HG03159 (cell line): ENCODE results near the gene CEMIP2.

ENCODE experiments used
- ATAC-seq: cut with Tn5 transposase; IDR thresholded peaks from one replicate; pipeline ENCODE4 v1.9.1; 2021; ENCODE audit warnings: mild to moderate bottlenecking, moderate library complexity; ENCODE audit not compliant: unreplicated experiment

Gene CEMIP2

DNA sequence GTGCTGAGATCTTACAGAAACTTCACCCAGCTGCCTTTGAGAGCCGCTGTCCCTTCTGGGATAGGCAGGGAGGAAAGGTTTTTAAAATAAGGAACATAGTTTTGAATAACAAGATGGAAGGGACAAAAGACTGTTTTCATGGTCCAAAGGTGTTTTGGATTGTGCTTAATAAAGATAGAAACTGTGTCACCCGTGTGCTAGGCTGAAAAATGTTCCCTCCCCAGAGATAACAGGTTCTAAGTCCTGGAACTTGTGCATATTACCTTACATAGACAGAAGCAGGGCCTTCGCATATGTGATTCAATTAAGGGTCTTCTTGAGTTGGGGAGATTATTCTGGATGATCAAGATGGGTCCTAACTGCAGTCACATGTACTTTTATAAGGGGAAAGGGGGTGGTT is 1.9 kb upstream of the CEMIP2 start:
- ATAC-seq, result no peak

DNA sequence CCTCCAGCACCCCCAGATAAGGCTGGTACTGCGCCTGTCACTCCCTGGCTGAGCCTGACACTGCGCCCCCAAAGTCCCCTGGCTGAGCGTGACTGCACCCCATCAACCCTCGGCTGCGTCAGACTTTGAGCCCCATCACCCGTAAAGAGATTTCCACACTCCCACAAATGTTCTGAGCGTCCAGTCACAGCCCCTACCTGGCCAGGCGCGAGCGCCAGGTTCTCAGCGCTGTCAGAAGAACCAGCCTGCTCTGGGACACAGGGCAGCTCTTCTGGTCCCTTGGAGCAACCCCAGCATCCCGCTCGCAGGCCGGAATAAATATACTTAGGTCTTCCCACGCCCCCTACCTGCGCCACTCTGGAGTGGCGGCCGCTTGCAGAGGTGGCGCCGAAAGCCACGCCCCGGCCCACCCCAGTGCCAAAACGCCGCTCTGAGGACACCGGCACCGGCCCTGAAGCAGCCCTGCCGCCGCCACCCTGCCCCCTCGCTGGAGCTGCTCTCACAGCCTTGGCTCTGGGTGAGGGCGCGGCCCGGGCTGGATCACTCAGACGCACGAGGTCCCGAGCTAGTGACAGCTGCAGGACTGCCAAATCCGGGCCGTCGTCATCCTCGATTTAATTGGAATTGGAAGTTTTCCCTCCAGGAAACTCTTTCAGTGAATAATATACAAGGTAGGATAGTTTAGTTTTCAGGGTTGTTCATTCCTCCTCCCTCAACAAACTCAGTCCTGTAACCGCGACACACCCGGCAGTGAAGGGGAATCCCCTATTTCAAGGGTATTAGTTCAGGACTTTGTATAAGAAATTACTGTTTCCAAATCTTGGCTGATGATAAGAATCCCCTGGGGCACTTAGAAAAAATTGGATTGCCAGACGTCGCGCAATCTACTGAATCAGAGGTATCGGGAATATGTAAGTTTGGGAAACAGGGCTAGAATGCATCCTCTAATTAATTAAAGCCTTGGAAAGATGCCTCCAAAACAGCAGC is 1.2 kb upstream of the CEMIP2 start:
- peak; percentile 42 for ATAC-seq

DNA sequence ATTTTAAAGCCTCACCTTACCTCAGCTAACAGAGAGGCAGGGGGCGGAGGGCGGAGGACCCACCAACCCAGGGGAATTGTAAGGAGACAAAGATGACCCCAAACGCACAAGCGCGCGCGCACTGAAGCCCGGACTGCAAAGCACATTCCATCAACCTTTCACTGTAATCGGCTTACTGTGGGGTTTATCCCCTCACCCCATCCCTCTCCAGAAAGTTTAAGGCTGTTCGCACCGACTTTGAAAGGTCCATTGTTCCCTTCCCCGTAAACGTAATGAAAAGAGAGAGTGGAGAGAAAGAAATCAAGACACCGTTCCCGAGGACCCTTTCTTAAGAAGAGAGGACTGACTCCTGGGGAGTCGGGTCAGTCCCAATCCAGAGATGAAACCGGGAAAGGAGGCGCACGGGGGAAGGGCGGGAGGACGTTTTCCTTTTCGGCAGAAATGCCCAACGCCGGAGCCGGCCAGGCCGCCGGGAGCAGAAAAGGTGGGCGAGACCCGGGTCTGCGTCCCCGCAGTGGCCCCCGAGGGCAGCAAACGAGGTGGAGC is 464 bp downstream of the CEMIP2 start:
- ATAC-seq, result no peak

DNA sequence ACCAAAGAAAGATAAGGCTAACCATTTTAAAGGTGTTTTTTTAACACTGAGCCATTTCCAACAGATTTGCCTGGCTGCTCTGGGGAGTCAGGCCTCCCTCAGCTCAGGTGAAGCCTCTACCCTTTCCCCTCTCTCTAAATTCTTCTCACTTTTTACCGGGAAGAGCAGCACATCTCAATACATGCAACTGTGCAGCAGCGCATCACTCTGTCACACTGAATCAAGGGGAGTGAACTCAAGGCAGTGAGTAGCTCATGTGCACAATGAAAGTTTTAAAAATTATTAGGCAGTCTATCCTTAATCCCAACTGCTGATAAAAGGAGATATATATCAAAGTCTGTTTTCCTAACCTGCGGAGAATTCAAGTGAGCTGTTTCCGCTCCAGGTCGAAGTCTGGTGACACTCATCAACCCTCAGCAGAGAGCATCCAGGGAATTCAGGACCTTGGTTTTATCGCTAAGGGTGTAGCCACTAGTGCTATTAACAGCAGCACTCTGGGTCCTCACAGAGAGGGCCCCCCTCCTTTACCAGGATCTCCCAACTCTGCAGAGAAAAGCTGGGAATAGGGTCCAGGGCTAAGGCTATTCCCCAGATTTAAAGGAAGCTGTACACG is 1.0 kb downstream of the CEMIP2 start:
- ATAC-seq, result no peak

DNA sequence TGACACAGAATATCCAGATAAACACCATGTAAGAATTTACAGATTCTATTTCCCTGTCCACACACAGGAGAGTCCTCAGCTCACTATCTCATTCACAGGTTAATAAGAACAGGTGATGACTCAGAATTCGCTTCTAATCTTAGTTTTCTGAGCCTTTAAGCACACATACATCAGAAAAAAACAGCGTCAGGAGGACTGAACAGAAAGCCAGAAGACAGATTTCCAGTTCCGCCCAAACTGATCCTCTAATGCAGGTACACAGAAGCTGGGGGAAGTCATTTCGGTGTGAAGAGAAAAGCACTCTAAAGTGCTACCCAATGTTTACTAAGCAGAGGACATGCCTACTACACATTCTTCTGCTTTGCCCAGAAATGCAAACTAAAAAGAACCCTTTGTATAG is 1.6 kb downstream of the CEMIP2 start:
- ATAC-seq, result no peak

DNA sequence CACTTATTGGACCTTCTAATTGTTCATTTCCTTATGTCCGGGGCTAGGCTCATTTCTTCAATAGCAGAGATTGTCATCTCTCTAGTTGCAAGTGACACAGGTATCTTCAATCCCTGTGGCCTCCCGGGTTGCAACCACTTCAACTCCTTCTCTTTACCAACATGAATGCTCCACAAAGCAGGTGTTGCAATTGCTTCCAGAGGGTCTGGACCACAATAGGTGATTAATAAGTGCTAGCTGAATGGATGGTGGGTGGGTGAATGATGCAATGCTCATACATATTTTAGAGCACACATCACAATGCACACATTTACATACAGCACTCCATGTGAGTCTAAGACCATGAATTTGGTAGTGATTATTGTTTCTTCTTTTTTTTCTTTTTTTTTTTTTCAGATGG is 2.6 kb downstream of the CEMIP2 start:
- ATAC-seq, result no peak

DNA sequence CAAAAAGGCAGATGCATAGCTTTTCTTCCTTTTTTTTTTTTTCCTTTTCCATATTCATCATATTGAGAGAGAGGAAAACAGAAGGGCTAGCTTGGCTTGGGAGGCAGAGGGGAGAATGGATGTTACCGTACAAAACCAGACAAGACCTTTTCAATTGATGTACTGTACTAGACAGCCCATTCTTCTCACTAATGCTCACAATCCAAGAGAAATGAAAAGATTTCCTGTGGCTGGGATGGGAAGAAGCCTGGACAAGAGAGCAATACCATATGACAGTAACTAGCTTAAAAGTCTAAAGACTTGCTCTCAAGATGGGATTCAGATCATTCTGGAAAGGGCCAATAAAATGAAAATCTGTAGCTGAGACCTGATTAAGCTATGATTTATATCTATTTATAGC is 3.4 kb downstream of the CEMIP2 start:
- ATAC-seq, result no peak

DNA sequence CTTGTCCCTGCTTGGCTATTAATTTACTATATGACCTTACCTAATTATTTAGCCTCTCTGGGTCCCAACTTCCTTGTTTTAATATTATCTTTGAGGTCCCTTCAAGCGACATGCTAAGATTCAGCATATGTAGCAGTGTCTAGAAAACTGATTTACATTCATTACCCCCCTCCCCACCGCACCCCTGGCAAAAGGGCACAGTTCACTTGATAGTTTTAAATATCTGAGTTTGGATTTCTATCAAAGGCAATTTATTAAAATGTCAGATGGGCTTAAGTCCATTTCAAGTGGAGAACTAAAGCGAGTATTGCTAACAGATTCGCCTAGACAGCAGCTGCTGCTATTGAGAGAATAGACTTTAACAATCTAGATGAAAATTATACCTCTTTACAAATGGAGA is 3.9 kb downstream of the CEMIP2 start:
- no peak for ATAC-seq

DNA sequence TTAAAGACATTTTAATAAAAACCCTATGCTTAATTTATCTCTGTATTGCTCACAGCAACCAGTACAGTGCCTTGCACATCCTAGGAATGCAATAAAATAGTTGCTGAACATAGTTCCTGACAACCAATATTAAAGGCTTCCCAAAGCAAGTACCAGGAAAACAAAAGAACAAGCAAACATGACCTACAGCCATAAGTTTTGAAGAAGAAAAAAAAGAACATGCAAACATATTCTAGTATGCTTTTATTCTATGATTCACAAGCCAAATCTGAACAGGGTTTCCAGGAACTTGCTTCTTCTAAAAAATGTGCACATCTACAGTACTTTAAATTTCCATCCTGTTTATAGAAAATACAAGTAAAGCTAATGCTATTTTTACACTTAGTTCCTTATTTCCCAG is 4.5 kb downstream of the CEMIP2 start:
- ATAC-seq, result no peak

DNA sequence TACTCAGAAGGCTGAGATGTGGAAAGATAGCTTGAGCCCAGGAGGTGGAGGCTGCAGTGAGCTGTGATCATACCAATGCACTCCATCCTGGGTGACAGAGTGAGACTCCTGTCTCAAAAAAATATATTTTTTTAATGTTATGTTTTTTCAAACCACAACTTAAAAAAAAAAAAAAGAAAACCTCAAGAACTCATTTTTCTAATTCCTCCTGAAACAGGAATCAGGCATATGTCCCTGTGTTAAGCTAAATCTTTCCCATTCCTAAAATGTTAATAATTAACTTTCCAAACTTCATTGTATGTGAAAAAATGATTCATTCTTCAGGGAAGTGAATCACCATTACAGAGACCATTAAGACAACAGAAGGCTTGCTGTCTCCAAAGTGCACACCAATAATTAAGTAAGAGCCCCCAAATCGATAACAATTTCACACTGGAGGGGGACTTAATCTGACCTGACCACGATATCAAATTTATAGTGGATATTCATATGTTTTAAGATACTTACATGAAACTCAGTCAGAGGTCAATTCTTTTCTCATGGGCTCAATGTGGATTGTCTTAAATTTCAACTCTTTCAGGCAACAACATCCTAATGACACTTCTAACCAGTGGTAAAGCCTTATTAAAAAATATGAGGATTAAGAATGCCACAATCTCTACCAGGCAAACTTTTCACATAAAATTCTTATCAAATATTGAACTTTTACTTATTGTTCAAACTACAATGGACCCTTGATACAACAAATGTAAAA is 5.2 kb downstream of the CEMIP2 start:
- no peak for ATAC-seq

DNA sequence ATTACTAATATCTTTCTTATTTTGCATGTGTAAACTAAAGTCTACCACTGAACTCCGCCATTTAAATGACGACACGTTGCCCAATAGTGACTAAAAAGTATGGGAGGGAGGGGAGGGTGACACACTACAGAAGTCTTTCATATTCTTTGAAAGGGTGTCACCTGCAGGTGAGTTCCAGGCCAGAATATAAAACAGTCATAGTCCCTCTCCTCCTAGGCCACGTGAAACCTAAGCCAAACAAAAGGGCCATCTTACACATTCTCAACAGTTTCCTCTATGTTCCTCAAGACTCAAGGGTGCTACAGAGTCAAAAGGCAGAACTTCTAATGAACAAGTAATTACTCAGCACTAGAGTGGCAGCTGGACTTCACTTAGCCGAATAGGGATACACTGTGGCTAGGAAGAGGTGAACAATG is 6.4 kb downstream of the CEMIP2 start:
- ATAC-seq, result no peak

DNA sequence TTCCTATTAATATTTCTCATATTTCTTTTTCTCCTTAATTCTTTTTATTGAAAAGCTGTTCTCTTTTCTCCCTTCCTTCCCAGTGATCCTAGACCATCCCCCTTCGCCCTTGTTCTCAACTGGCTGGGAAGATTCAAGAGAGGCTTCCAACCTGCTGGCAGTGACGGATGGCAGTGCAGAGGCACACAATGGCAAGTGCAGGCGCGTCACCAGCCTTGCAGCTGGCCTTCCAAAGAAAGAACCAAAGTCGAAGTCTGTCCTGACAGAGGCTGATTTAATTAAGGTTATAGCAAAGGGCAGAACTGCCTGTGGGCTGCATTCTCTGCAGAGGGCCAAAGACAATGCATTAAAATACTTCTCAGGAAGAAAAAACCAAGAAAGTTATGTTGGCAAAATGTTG is 7.4 kb downstream of the CEMIP2 start:
- no peak for ATAC-seq

DNA sequence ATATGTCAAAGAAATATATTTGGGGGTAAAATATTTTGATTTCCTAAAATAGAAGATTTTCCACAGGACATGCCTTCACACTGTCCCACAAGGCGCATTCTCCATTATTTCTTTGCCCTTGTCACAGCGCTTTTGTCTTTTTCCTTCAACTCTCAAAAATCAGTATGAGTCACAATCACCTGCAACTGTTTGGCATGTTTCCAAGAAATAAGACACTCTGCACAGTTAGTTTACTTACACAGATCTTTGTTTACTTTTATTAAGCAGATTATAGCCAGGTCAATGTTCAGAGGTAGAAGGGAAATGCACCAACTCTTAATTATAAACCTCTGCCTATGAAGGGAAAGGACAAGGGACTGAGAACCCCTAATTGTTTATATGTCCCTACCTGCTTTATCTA is 9.5 kb downstream of the CEMIP2 start:
- ATAC-seq, result no peak

DNA sequence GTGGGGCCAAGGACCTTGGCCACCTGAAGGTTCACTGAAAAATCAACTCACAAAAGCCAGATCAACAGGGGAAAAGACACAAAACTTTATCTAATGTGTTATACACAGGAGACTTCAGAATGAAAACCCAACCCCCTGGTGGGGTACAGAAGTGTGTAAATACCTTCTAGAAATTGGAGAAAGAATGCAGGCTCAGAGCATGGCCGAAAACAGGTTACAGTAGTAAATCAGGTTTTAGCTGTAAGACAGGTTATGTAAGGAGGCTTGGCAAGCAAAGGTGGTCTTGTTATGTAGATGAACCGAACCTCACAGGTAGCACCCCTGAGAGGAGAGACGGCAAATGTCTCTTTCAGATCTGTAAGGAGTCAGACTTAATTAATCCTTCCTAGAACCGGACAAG is 10.0 kb downstream of the CEMIP2 start:
- no peak for ATAC-seq

DNA sequence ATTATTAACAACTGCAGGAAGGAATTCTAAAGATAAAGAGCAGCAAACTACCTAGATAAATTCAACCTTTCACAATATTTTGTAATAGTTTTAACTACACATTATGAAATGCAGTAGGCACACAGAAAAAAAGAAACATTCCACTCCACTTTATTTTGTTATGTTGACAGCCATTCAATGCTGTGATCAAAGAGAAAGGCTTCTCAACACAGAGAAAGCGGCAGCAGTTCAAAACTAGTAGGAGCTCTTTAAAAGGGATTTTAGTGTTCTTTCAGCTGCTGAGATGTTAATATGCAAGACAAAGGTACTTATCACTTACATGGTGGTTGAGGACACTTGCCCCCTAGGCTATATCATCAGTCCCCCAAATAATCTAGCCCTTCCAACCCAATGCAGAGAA is 11.6 kb downstream of the CEMIP2 start:
- ATAC-seq, result no peak

DNA sequence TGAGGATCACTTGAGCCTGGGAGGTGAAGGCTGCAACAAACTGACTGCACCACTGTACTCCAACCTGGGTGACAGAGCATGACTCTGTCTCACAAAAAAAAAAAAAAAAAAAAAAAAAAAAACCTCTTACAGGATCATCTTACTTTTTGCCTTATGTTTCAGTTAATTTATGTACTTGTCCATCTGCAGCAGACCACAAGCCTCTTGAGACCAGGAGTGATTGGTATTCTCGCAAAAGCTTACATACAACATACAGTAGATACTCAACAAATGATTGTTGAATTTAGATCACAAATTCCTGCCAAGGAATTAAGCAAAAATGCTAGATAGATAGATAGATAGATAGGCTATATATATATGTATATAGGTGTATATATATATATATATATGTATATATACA is 12.4 kb downstream of the CEMIP2 start:
- ATAC-seq, result no peak

DNA sequence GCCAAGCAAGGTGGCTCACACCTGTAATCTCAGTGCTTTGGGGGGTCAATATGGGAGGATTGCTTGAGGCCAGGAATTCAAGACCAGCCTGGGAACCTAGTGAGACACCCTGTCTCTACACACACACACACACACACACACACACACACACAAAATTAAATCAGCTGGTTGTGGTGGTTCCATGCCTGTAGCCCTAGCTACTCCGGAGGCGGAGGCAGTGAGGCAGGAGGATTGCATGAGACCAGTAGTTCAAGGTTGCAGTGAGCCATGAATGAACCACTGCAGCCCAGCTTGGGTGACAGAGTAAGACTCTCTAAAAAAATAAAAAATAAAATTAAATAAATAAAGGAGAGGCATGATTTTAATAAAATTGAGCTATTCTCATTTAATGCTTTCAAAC is 13.1 kb downstream of the CEMIP2 start:
- no peak for ATAC-seq

DNA sequence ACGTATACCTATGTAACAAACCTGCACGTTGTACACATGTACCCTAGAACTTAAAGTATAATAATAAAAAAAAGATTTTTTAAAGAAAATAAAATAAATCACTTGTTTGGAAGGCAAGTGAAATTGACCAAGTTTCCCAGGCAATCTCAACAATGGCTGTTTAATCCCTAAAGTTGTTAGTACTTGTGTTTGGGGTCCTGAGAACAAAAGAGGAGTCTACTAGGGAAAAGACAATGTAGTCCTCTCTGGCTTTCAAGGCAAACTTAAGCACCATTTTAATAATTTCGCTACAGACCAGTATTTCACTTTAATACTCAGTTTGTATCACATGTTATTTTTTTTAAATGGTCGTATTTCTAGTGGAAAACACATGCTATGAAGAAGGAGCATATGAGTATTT is 14.2 kb downstream of the CEMIP2 start:
- ATAC-seq, result no peak

DNA sequence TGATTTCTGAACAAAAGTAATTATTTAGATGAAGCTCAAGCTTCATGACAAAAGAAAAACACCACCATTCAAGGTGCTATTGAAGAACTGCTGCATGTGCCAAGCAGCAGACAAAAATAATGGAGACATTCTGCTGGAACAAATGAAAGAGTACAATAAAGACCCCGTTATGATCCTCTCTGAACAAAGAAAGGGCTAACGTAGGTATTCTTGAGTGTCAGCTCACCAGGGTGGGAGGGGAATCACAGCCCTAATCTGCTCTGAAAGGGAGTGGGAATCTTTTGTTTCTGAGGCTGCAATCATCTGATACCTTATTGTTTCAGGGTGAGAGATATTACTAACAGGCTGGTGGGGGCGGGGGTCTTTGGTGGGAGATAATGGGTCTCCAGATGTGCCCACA is 15.4 kb downstream of the CEMIP2 start:
- no peak for ATAC-seq

DNA sequence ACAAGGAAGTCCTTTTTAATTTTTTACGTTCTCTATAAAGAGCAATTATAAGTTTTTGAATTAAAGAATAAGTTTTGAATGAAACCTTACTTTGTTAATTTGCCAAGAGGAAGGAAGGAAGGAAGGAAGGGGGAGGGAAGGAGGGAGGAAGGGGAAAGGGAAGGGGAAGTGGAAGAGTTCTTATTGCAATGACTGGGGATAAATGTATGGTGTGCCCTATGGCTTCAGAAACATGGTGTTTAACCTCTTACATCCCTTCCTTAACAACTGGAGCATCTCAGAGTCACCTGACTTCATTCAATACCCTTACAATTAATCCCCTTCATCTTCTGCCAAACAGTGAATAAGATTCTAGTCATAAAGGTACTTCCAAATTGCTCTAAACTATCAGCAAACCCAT is 16.0 kb downstream of the CEMIP2 start:
- ATAC-seq, result no peak

DNA sequence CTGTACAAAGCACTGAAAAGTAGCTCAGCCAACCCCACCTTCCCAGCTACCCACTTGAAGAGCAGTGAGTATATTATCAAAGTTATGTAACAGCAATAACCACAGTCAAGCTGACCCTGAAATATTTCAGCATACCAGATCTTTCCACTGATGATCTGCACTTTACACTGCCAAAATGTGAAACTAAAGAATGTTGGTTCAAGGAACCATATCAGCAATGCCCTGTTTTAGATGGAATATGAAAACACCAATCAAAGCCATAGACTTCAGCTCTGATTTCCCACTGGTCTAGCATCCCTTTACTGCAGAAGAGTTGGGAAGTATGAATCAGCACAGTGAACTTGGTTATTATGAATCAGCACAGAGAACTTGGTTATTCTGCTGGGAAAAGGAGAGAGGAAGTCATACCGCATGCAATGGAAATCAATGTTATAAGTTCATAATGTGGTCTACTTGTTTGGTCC is 20.0 kb downstream of the CEMIP2 start:
- ATAC-seq, result no peak
